ENCODE results near the gene RCOR1. TPM values are rescaled to one million over a fixed set of nuclear protein-coding genes. Genes with fewer than 3 reads are reported as not detected.
"Not testable (repeated sequence)": the region's sequence is repeated elsewhere in the genome, so short reads cannot be mapped to it uniquely, and the experiment has no call there.

The RCOR1 gene
- total RNA-seq, 1 experiment from 2014 or later, result 33.6 TPM

DNA sequence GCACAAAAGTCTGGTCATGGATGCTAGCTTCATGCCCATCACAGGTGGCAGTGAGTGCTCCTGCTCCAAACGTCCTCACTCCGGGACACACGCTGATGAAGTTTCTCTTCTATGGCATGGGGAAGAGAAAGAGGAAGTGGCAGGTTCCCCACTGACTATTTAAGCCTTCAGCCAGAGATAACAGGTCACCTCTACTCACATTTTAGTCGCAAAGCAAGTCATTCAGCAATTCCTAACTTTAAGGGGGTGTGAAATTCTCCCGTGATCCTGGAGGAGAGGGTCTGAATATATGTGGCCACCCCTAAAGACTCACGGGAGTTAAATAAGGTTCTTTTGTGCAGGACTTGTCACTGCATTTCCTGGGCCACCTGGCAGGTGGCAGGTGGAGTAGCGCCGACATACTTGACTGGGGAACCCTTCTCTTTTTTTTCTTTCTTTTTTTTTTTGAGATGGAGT lies 18.8 kb upstream of the RCOR1 start:
- no peak for DNase-seq
- H3K9me3 Mint-ChIP-seq (ENCODE audit: unreplicated experiment), result no peaks in the 10 kb centered on the region
- POLR2A ChIA-PET, result no interaction called here
- no peaks in the 10 kb centered on the region for H3K9me3 ChIP-seq
- H3K27ac Mint-ChIP-seq (ENCODE audit: unreplicated experiment), result no peak overlapping the region
- no peak overlapping the region for H3K4me3 ChIP-seq (ENCODE audit: low read depth, low read length)
- H3K4me1 Mint-ChIP-seq (ENCODE audit: low read depth, unreplicated experiment), result peaks cover 16% of the 10 kb centered on the region
- H3K36me3 ChIP-seq (ENCODE audit: control insufficient read depth, insufficient read depth, low read length), result no peaks in the 10 kb centered on the region
- no peak overlapping the region for H3K4me3 Mint-ChIP-seq (ENCODE audit: unreplicated experiment)
- no peaks in the 10 kb centered on the region for H3K27me3 ChIP-seq (replicated peaks; ENCODE audit: control insufficient read depth, insufficient read depth, low read length)
- intact Hi-C loops (cut with micrococcal nuclease; ENCODE audit: unreplicated experiment), result loop anchor here (2.0 kb wide), 1 partner anchor 49 kb away; no protein-coding TSS in a partner anchor
- no TSS peak for BruUV-seq (replicated peaks)
- no peaks in the 10 kb centered on the region for H3K27me3 Mint-ChIP-seq (ENCODE audit: insufficient read depth, unreplicated experiment)
- H3K4me1 ChIP-seq, result peaks cover 48% of the 10 kb centered on the region
- TF ChIP-seq, protein P1, sequence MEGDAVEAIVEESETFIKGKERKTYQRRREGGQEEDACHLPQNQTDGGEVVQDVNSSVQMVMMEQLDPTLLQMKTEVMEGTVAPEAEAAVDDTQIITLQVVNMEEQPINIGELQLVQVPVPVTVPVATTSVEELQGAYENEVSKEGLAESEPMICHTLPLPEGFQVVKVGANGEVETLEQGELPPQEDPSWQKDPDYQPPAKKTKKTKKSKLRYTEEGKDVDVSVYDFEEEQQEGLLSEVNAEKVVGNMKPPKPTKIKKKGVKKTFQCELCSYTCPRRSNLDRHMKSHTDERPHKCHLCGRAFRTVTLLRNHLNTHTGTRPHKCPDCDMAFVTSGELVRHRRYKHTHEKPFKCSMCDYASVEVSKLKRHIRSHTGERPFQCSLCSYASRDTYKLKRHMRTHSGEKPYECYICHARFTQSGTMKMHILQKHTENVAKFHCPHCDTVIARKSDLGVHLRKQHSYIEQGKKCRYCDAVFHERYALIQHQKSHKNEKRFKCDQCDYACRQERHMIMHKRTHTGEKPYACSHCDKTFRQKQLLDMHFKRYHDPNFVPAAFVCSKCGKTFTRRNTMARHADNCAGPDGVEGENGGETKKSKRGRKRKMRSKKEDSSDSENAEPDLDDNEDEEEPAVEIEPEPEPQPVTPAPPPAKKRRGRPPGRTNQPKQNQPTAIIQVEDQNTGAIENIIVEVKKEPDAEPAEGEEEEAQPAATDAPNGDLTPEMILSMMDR (IDR thresholded peaks at IDR 0.05; ENCODE audit: insufficient read depth in 1 of 2, low read depth in 1 of 2, low read length in 1 of 2, severe bottlenecking in 1 of 2, unreplicated experiment in 1 of 2), result no peak
- H3K36me3 Mint-ChIP-seq (ENCODE audit: insufficient read depth, unreplicated experiment), result peaks cover 13% of the 10 kb centered on the region
- CTCF ChIA-PET, result no interaction called here

DNA sequence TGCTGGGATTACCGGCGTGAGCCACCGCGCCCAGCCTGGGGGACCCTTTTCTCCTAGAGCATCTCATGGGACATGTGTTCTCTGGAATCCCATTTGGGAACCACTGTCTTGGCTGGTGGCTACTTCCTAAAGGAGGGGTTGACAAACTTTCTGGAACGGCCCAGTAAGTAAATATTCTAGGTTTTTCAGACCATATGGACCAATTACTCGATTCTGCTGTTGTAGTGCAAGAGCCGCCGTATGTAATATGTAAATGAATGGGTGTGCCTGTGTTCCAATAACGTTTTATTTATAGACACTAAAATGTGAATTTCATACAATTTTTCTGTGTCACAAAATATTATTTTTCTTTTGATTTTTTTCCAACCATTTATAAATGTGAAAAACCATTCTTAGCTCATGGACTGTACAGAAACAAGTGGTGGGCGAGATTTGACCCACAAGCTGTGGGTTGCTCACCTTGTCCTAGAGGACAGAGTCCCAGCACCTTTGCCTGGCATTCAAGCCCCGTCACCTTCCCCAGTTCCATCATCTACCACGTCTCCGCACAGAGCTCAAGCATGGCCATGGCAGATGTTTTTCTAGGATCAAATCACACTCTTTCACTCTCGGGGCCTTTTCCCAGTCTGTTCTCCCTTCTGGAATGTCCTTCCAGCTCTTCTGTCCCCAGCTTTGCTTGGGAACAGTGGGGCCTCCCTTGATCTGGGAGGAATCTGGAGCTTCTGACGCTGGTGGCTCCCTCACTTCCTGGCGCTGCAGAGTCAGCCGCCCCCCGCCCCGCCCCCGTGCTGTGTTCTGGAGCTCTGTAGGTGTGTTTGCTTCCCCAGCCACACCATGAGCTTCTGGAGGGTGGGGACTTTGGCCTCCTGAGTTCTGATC lies 17.9 kb upstream of the RCOR1 start:
- TF ChIP-seq, protein P1 (IDR thresholded peaks at IDR 0.05; ENCODE audit: insufficient read depth in 1 of 2, low read depth in 1 of 2, low read length in 1 of 2, severe bottlenecking in 1 of 2, unreplicated experiment in 1 of 2), result no peak
- H3K4me1 Mint-ChIP-seq (ENCODE audit: low read depth, unreplicated experiment), result peaks cover 13% of the 10 kb centered on the region
- Histone ChIP-seq H3K4me3 (ENCODE audit: low read depth, low read length) (no peak overlapping the region; the same call in 1 of the 2 replicates), H3K9me3 (no peaks in the 10 kb centered on the region), H3K27me3 (replicated peaks; ENCODE audit: control insufficient read depth, insufficient read depth, low read length) (no peaks in the 10 kb centered on the region), H3K4me1 (peaks cover 40% of the 10 kb centered on the region), H3K36me3 (ENCODE audit: control insufficient read depth, insufficient read depth, low read length) (no peaks in the 10 kb centered on the region)
- POLR2A ChIA-PET, result interaction anchor here (0.8 to 1.6 kb wide), 3 partner anchors 11 to 50 kb away, joined by 5 to 8 read pairs (median 6); no protein-coding TSS in a partner anchor
- TSS peak; percentile 98 for BruUV-seq (replicated peaks)
- no peaks in the 10 kb centered on the region for H3K9me3 Mint-ChIP-seq (ENCODE audit: unreplicated experiment)
- CTCF ChIA-PET, result interaction anchor here (0.6 to 1.8 kb wide), 4 partner anchors 11 to 120 kb away, joined by 3 to 15 read pairs (median 6); no protein-coding TSS in a partner anchor
- H3K4me3 Mint-ChIP-seq (ENCODE audit: unreplicated experiment), result peak overlapping the region; percentile 62
- DNase-seq, result peak; percentile 54 to 87
- H3K36me3 Mint-ChIP-seq (ENCODE audit: insufficient read depth, unreplicated experiment), result peaks cover 13% of the 10 kb centered on the region
- no peaks in the 10 kb centered on the region for H3K27me3 Mint-ChIP-seq (ENCODE audit: insufficient read depth, unreplicated experiment)
- intact Hi-C loops (cut with micrococcal nuclease; ENCODE audit: unreplicated experiment), result loop anchor here (2.0 kb wide), 1 partner anchor 50 kb away; no protein-coding TSS in a partner anchor
- H3K27ac Mint-ChIP-seq (ENCODE audit: unreplicated experiment), result peak overlapping the region; percentile 87

DNA sequence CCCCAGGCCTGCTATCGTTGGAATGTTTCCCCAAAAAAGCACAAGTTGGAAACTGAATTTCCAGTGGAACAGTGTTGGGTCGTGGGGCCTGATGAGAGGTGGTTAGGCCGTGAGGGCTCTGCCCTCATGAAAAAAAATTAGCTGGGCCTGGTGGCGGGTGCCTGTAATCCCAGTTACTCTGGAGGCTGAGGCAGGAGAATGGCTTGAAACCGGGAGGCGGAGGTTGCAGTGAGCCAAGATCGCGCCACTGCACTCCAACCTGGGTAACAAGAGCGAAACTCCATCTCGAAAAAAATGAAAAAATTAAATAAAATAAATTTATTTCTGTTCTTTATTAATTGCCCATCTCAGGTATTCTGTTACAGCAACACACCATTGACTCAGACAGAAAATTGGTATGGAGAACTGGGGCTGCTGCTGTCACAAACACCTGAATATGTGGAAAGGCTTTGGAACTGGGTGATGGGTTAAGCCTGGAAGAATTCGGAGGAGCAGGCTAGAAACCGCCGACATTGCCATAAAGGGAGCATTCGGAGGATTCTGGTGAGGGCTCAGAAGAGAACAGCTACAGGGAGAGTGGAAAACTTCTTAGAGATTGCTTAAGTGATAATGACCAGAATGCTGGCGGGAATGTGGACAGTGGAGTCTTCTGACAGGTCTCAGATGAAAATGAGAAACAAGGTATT lies 17.1 kb upstream of the RCOR1 start:
- intact Hi-C loops (cut with micrococcal nuclease; ENCODE audit: unreplicated experiment), result loop anchor here (2.0 kb wide), 1 partner anchor 51 kb away; no protein-coding TSS in a partner anchor
- no peaks in the 10 kb centered on the region for H3K27me3 ChIP-seq (replicated peaks; ENCODE audit: control insufficient read depth, insufficient read depth, low read length)
- DNase-seq, result no peak
- H3K9me3 ChIP-seq, result no peaks in the 10 kb centered on the region
- ChIA-PET CTCF (interaction anchor here (0.6 to 1.8 kb wide), 4 partner anchors 10 to 119 kb away, joined by 3 to 15 read pairs (median 6); no protein-coding TSS in a partner anchor), POLR2A (interaction anchor here (0.8 to 1.7 kb wide), 4 partner anchors 10 to 51 kb away, joined by 5 to 15 read pairs (median 7); no protein-coding TSS in a partner anchor)
- Mint-ChIP-seq H3K27me3 (ENCODE audit: insufficient read depth, unreplicated experiment) (no peaks in the 10 kb centered on the region), H3K4me1 (ENCODE audit: low read depth, unreplicated experiment) (peaks cover 11% of the 10 kb centered on the region), H3K9me3 (ENCODE audit: unreplicated experiment) (no peaks in the 10 kb centered on the region), H3K27ac (ENCODE audit: unreplicated experiment) (peak overlapping the region; percentile 87), H3K4me3 (ENCODE audit: unreplicated experiment) (peak overlapping the region; percentile 62), H3K36me3 (ENCODE audit: insufficient read depth, unreplicated experiment) (peaks cover 12% of the 10 kb centered on the region)
- BruUV-seq (replicated peaks), result no TSS peak
- H3K4me1 ChIP-seq, result peaks cover 34% of the 10 kb centered on the region
- TF ChIP-seq, protein P1 (IDR thresholded peaks at IDR 0.05; ENCODE audit: insufficient read depth in 1 of 2, low read depth in 1 of 2, low read length in 1 of 2, severe bottlenecking in 1 of 2, unreplicated experiment in 1 of 2), result no peak
- H3K4me3 ChIP-seq (ENCODE audit: low read depth, low read length), result no peak overlapping the region
- no peaks in the 10 kb centered on the region for H3K36me3 ChIP-seq (ENCODE audit: control insufficient read depth, insufficient read depth, low read length)

DNA sequence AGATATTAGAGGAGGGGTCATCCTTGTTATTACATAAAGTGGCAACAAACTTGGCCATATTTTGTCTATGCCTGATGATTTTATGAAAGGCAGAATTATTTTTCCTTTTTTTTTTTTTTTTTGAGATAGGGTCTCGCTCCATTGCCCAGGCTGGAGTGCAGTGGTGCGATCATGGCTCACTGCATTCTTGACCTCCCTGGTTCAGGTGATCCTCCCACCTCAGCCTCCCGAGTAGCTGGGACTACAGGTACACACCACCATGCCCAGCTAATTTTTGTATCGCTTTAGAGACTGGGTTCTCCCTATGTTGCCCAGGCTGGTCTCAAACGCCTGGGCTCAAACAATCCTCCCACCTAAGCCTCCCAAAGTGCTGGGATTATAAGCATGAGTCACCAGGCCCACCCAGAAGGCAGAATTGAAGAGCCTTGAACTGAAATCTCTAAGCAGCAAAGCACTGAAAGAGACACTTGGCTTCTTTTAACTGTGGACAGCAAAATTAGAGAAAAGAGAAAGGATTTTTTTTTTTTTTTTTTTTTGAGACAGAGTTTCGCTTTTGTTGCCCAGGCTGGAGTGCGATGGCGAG lies 16.5 kb upstream of the RCOR1 start:
- not testable (repeated sequence) for BruUV-seq (replicated peaks); H3K9me3 ChIP-seq; H3K27me3 Mint-ChIP-seq (ENCODE audit: insufficient read depth, unreplicated experiment); H3K27me3 ChIP-seq (replicated peaks; ENCODE audit: control insufficient read depth, insufficient read depth, low read length); H3K4me1 Mint-ChIP-seq (ENCODE audit: low read depth, unreplicated experiment); H3K4me3 Mint-ChIP-seq (ENCODE audit: unreplicated experiment); H3K36me3 ChIP-seq (ENCODE audit: control insufficient read depth, insufficient read depth, low read length); H3K4me3 ChIP-seq (ENCODE audit: low read depth, low read length); H3K9me3 Mint-ChIP-seq (ENCODE audit: unreplicated experiment); DNase-seq
- H3K36me3 Mint-ChIP-seq (ENCODE audit: insufficient read depth, unreplicated experiment), result peaks cover 13% of the 10 kb centered on the region
- intact Hi-C loops (cut with micrococcal nuclease; ENCODE audit: unreplicated experiment), result loop anchor here (2.0 kb wide), 1 partner anchor 51 kb away; no protein-coding TSS in a partner anchor
- peaks cover 32% of the 10 kb centered on the region for H3K4me1 ChIP-seq
- H3K27ac Mint-ChIP-seq (ENCODE audit: unreplicated experiment), result peak overlapping the region; percentile 87
- CTCF ChIA-PET, result interaction anchor here (1.8 kb wide), 1 partner anchor 9 kb away, joined by 10 read pairs; no protein-coding TSS in a partner anchor
- POLR2A ChIA-PET, result interaction anchor here (1.6 to 1.7 kb wide), 2 partner anchors 10 to 51 kb away, joined by 8 to 15 read pairs; no protein-coding TSS in a partner anchor
